ENCODE data around the gene OR2AG1.

DNA sequence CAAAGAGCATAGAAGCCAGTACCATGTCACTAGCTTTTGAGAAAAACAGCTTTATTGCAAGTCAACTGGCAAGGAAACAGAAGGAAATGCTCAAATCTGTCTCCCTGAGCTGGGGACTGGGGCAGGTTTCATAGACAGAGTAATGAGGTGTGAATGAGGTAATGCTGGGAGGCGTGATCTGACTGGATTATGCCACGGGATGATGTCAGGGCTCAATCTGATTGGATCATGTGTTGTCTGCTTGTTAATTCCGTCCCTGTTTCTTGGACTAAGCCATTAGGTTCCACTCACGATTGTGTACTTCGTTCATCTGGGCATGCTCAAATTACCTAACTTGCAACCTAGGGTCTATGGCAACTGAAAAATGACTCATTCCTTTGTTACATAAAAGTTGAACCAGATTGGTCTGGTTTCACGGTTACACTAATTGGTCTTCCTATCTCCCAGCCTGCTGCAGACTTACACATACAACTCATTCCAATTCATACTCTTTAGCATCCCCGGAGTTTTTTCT is 42.5 kb downstream of the OR2AG1 start:
- TF ChIP-seq, protein P1, sequence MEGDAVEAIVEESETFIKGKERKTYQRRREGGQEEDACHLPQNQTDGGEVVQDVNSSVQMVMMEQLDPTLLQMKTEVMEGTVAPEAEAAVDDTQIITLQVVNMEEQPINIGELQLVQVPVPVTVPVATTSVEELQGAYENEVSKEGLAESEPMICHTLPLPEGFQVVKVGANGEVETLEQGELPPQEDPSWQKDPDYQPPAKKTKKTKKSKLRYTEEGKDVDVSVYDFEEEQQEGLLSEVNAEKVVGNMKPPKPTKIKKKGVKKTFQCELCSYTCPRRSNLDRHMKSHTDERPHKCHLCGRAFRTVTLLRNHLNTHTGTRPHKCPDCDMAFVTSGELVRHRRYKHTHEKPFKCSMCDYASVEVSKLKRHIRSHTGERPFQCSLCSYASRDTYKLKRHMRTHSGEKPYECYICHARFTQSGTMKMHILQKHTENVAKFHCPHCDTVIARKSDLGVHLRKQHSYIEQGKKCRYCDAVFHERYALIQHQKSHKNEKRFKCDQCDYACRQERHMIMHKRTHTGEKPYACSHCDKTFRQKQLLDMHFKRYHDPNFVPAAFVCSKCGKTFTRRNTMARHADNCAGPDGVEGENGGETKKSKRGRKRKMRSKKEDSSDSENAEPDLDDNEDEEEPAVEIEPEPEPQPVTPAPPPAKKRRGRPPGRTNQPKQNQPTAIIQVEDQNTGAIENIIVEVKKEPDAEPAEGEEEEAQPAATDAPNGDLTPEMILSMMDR (IDR thresholded peaks at IDR 0.05), result no peak
- TF ChIP-seq POLR2A (IDR thresholded peaks at IDR 0.05), result no peak

All from sigmoid colon (tissue), 3 donors.